Measurements from ENCODE around the gene GRM1. TPM values are rescaled to one million over a fixed set of nuclear protein-coding genes. Genes with fewer than 3 reads are reported as not detected.

The GRM1 gene
- total RNA-seq, 6 experiments from 2014 or later: 0.07 TPM; not detected in 5

- WGBS (ENCODE audit: insufficient coverage, low coverage, low lambda C conversion rate, missing lambda C conversion rate): 76% methylated on average over 4 of the region's 4 CpGs
- Histone ChIP-seq H3K4me3 (no peak overlapping the region), H3K27me3 (no peaks in the 10 kb centered on the region), H3K9me3 (no peaks in the 10 kb centered on the region), H3K36me3 (no peaks in the 10 kb centered on the region), H3K27ac (no peak overlapping the region), H3K4me1 (no peaks in the 10 kb centered on the region)
- DNase-seq (no peak), ATAC-seq (no peak)
- intact Hi-C loops (cut with DNase I): no loop called here
- TF ChIP-seq CTCF (IDR thresholded peaks at IDR 0.05): no peak
Observed at GRCh38 chr6:146445233-146445632, 416.4 kb downstream of the GRM1 start.

GRCh38 chr6:146456886-146457285 lies 428.0 kb downstream of the GRM1 start:
- 14% methylated on average over 1 of the region's 1 CpG for WGBS (ENCODE audit: insufficient coverage, low coverage, low lambda C conversion rate, missing lambda C conversion rate)
- H3K4me1 ChIP-seq: no peaks in the 10 kb centered on the region
- H3K4me3 ChIP-seq: no peak overlapping the region
- no peak for ATAC-seq
- H3K9me3 ChIP-seq: no peaks in the 10 kb centered on the region
- intact Hi-C loops (cut with DNase I): no loop called here
- no peaks in the 10 kb centered on the region for H3K36me3 ChIP-seq
- H3K27me3 ChIP-seq: no peaks in the 10 kb centered on the region
- TF ChIP-seq CTCF (IDR thresholded peaks at IDR 0.05) (no peak), POLR2A (IDR thresholded peaks at IDR 0.05) (no peak)
- no peak overlapping the region for H3K27ac ChIP-seq
- DNase-seq: no peak

GRCh38 chr6:146460941-146461340 lies 432.1 kb downstream of the GRM1 start:
- H3K36me3 ChIP-seq: no peaks in the 10 kb centered on the region
- no peaks in the 10 kb centered on the region for H3K4me1 ChIP-seq
- H3K27ac ChIP-seq: no peak overlapping the region
- intact Hi-C loops (cut with DNase I): no loop called here
- DNase-seq (no peak), ATAC-seq (no peak)
- TF ChIP-seq POLR2A (IDR thresholded peaks at IDR 0.05) (no peak), CTCF (IDR thresholded peaks at IDR 0.05) (no peak)
- H3K9me3 ChIP-seq: no peaks in the 10 kb centered on the region
- H3K27me3 ChIP-seq: no peaks in the 10 kb centered on the region
- no peak overlapping the region for H3K4me3 ChIP-seq
- WGBS (ENCODE audit: insufficient coverage, low coverage, low lambda C conversion rate, missing lambda C conversion rate): 33% methylated on average over 1 of the region's 1 CpG

GRCh38 chr6:146470091-146470770 lies 441.4 kb downstream of the GRM1 start:
- TF ChIP-seq CTCF (IDR thresholded peaks at IDR 0.05) (no peak), POLR2A (IDR thresholded peaks at IDR 0.05) (no peak)
- intact Hi-C loops (cut with DNase I): no loop called here
- Histone ChIP-seq H3K9me3 (no peaks in the 10 kb centered on the region), H3K4me1 (no peaks in the 10 kb centered on the region), H3K27me3 (no peaks in the 10 kb centered on the region), H3K36me3 (no peaks in the 10 kb centered on the region), H3K27ac (no peak overlapping the region), H3K4me3 (no peak overlapping the region)
- ATAC-seq: no peak
- no peak for DNase-seq
- WGBS (ENCODE audit: insufficient coverage, low coverage, low lambda C conversion rate, missing lambda C conversion rate): 67% methylated on average over 3 of the region's 3 CpGs

- Histone ChIP-seq H3K27ac (no peak overlapping the region), H3K27me3 (no peaks in the 10 kb centered on the region), H3K4me1 (no peaks in the 10 kb centered on the region), H3K4me3 (no peak overlapping the region), H3K36me3 (no peaks in the 10 kb centered on the region), H3K9me3 (no peaks in the 10 kb centered on the region)
- DNase-seq: no peak
- 27% methylated on average over 3 of the region's 3 CpGs for WGBS (ENCODE audit: insufficient coverage, low coverage, low lambda C conversion rate, missing lambda C conversion rate)
- intact Hi-C loops (cut with DNase I): no loop called here
- no peak for ATAC-seq
- TF ChIP-seq CTCF (IDR thresholded peaks at IDR 0.05): no peak
- TF ChIP-seq POLR2A (IDR thresholded peaks at IDR 0.05): no peak
Observed at GRCh38 chr6:146472918-146473317, 444.1 kb downstream of the GRM1 start.
